ENCODE measurements around the gene LIN37. TPM values are rescaled to one million over a fixed set of nuclear protein-coding genes. Genes with fewer than 3 reads are reported as not detected.
A peak's percentile ranks its signal among the peaks of the same experiment; 100 is the strongest.

Gene LIN37
- total RNA-seq, 1 experiment from 2014 or later = 12.4 TPM

DNA sequence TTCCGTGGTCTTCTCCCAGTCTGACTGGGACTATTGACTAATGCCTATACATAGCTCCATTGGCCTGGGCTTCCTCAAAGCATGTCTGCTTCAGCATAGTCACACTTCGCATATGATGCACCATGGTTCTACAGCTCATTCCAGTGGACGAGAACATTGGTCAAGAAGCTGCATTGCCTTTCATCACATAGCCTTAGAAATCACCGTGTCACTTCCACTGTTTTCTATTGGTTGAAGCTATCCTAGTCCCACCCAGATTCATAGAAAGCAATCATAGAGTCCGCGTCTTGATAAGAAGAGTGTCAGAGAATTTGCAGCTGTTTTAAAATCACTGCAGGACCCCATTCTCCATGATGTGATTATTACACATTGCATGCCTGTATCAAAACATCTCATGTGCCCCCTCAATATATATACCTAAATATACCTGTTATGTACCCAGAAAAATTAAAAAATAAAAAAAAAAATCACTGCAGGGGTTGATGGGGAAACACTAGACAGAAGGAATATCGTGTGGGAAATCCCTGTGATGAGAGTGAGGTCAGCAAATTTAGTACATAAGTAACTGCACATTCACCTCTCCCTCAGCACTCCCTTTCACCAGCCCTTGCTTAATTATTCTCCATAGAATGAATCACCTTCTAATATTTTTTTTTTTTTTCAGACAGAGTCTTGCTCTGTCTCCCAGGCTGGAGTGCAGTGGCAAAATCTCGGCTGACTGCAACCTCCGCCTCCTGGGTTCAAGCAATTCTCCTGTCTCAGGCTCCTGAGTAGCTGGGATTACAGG is 24.8 kb downstream of the LIN37 start:
- no TSS peak for BruUV-seq (replicated peaks)
- CTCF ChIA-PET = interaction anchor here (1.2 to 1.3 kb wide), 2 partner anchors 46 to 109 kb away, joined by 5 to 6 read pairs; no protein-coding TSS in a partner anchor
- no peak for DNase-seq
- peaks cover 29% of the 10 kb centered on the region for H3K36me3 Mint-ChIP-seq (ENCODE audit: insufficient read depth, unreplicated experiment)
- H3K27me3 Mint-ChIP-seq (ENCODE audit: unreplicated experiment) = no peaks in the 10 kb centered on the region
- no peak overlapping the region for H3K4me3 Mint-ChIP-seq (ENCODE audit: low read depth, unreplicated experiment)
- no peak overlapping the region for H3K27ac Mint-ChIP-seq (ENCODE audit: unreplicated experiment)
- TF ChIP-seq, protein P1, sequence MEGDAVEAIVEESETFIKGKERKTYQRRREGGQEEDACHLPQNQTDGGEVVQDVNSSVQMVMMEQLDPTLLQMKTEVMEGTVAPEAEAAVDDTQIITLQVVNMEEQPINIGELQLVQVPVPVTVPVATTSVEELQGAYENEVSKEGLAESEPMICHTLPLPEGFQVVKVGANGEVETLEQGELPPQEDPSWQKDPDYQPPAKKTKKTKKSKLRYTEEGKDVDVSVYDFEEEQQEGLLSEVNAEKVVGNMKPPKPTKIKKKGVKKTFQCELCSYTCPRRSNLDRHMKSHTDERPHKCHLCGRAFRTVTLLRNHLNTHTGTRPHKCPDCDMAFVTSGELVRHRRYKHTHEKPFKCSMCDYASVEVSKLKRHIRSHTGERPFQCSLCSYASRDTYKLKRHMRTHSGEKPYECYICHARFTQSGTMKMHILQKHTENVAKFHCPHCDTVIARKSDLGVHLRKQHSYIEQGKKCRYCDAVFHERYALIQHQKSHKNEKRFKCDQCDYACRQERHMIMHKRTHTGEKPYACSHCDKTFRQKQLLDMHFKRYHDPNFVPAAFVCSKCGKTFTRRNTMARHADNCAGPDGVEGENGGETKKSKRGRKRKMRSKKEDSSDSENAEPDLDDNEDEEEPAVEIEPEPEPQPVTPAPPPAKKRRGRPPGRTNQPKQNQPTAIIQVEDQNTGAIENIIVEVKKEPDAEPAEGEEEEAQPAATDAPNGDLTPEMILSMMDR (IDR thresholded peaks at IDR 0.05; ENCODE audit: unreplicated experiment) = no peak
- no peaks in the 10 kb centered on the region for H3K9me3 Mint-ChIP-seq (ENCODE audit: low read depth, unreplicated experiment)
- H3K4me1 Mint-ChIP-seq (ENCODE audit: low read depth, unreplicated experiment) = peaks cover 13% of the 10 kb centered on the region
- intact Hi-C loops (cut with micrococcal nuclease; ENCODE audit: unreplicated experiment) = no loop called here

DNA sequence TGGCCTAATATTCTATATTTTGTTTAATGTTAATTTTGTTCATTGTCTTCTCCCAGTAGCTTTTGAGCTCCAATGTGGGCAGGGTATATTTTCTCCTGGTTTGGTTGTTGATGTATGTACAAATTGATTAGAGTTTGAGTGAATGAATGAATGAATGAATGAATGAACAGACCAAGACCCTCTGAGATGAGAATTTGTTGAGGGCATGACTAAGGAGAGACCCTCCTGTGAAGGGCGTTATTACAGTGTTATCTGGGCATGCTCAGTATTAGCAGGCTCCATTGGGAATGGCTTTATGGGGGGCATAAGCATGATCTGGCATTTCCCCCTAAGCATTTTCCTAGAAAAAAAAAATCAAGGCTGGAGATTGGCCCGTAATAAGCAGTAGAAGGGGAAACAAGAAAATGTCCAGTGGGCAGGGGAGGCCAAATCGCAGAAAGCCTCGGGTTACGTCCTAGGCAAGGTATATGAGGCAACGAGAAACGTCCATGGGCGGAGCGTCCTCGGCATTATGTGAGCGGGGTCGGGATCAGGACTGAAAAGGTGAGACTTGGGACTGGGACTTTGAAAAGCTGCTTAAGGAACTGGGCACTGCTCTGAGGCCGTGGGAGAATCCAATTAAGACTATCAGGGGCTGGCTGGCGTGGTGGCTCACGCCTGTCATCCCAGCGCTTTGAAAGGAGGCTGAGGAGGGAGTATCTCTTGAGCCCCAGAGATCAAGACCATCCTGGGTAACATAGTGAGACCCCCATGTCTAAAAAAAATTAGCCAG is 26.1 kb downstream of the LIN37 start:
- DNase-seq = no peak
- H3K4me1 Mint-ChIP-seq (ENCODE audit: low read depth, unreplicated experiment) = peaks cover 13% of the 10 kb centered on the region
- no peaks in the 10 kb centered on the region for H3K9me3 Mint-ChIP-seq (ENCODE audit: low read depth, unreplicated experiment)
- H3K27me3 Mint-ChIP-seq (ENCODE audit: unreplicated experiment) = no peaks in the 10 kb centered on the region
- BruUV-seq (replicated peaks) = no TSS peak
- intact Hi-C loops (cut with micrococcal nuclease; ENCODE audit: unreplicated experiment) = no loop called here
- CTCF ChIA-PET = interaction anchor here (0.6 to 0.8 kb wide), 3 partner anchors 16 to 763 kb away, joined by 3 to 5 read pairs (median 4); no protein-coding TSS in a partner anchor
- TF ChIP-seq, protein P1 (IDR thresholded peaks at IDR 0.05; ENCODE audit: unreplicated experiment) = no peak
- H3K4me3 Mint-ChIP-seq (ENCODE audit: low read depth, unreplicated experiment) = peak overlapping the region; percentile 69
- peak overlapping the region; percentile 55 for H3K27ac Mint-ChIP-seq (ENCODE audit: unreplicated experiment)
- H3K36me3 Mint-ChIP-seq (ENCODE audit: insufficient read depth, unreplicated experiment) = peaks cover 21% of the 10 kb centered on the region

DNA sequence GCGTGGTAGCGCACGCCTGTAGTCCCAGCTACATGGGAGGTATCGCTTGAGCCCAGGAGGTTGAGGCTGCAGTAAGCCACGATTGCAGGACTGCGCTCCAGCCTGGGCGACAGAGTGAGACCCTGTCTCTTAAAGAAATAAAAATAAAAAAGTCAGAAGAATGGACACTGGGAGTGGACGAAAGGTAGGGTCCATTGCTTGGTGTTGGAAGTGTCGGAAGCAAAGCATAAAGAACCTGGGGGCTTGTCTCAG is 26.6 kb downstream of the LIN37 start:
- Mint-ChIP-seq H3K36me3 (ENCODE audit: insufficient read depth, unreplicated experiment) (peaks cover 16% of the 10 kb centered on the region), H3K4me3 (ENCODE audit: low read depth, unreplicated experiment) (peak overlapping the region; percentile 69), H3K9me3 (ENCODE audit: low read depth, unreplicated experiment) (no peaks in the 10 kb centered on the region), H3K4me1 (ENCODE audit: low read depth, unreplicated experiment) (peaks cover 13% of the 10 kb centered on the region), H3K27me3 (ENCODE audit: unreplicated experiment) (no peaks in the 10 kb centered on the region), H3K27ac (ENCODE audit: unreplicated experiment) (peak overlapping the region; percentile 55)
- TF ChIP-seq, protein P1 (IDR thresholded peaks at IDR 0.05; ENCODE audit: unreplicated experiment) = no peak
- no peak for DNase-seq
- intact Hi-C loops (cut with micrococcal nuclease; ENCODE audit: unreplicated experiment) = no loop called here
- no TSS peak for BruUV-seq (replicated peaks)
- CTCF ChIA-PET = no interaction called here

DNA sequence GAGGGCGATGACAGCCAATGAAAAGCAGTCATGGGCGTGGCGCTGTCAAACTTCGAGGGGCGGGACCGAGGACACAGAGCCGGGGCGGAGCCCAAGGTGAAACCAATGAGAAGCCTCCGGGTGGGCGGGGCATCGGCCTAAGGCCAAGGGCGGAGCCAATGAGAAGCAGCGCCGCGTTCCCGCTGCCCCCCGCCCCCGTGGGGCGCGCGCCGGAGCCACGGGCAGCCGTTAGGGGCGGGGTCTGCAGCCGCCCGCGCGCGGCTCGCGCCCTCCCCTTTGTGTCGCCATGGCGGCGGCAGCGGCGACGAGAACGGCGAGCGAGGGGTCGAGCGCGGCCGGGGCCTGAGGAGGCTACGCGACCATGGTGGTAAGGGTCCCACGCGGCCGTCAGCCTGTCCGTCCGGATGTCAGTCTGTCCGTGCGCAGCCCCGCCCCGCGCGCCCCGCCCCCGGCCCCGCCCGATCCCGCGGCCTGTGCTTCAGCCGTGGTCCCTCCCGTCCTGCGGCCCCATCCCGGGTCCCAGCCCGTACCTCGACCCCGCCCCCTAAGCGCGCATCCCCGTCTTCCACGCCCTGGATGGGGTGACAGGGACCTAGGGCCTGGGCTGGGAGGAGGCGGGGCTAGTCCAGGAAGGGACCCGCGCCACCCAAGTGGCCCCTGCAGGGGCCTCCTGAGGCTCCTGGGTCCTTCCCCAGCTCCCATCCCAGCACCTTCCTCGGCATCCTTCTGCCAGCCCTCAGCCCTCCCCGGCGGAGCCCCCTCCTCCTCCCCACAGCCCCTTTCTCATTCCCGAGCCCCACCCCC is 27.1 kb downstream of the LIN37 start, which contains the start of gene ARHGAP33:
Gene ARHGAP33, plus strand, starts transcription at position 267 of the 804 bp plus-strand sequence. Its CDS starts 95 bp downstream, at position 362.
- Mint-ChIP-seq H3K4me1 (ENCODE audit: low read depth, unreplicated experiment) (peaks cover 13% of the 10 kb centered on the region), H3K36me3 (ENCODE audit: insufficient read depth, unreplicated experiment) (peaks cover 11% of the 10 kb centered on the region), H3K27ac (ENCODE audit: unreplicated experiment) (peak within 1 kb of the TSS; percentile 55), H3K4me3 (ENCODE audit: low read depth, unreplicated experiment) (peak within 1 kb of the TSS; percentile 69), H3K9me3 (ENCODE audit: low read depth, unreplicated experiment) (no peaks in the 10 kb centered on the region), H3K27me3 (ENCODE audit: unreplicated experiment) (no peaks in the 10 kb centered on the region)
- intact Hi-C loops (cut with micrococcal nuclease; ENCODE audit: unreplicated experiment) = no loop called here
- DNase-seq = peak; percentile 100
- CTCF ChIA-PET = no interaction called here
- BruUV-seq (replicated peaks) = no TSS peak
- TF ChIP-seq, protein P1 (IDR thresholded peaks at IDR 0.05; ENCODE audit: unreplicated experiment) = no peak
